Left kidney (tissue), 2 donors: ENCODE results near the gene CELSR2. TPM values are rescaled to one million over a fixed set of nuclear protein-coding genes. Genes with fewer than 3 reads are reported as not detected.

Experiments
- DNase-seq: peaks from one replicate; pipeline ENCODE4 v3.0.0-alpha.2; 2013
- polyA plus RNA-seq: library from polyadenylated mRNA; unstranded; fragments of 120-200 nt; gene quantifications from one replicate; pipeline ENCODE4 v1.2.1, GENCODE V29; 2013; ENCODE audit not compliant: insufficient read length

Gene CELSR2
- polyA plus RNA-seq, 1 donor = 31.8 TPM

DNA sequence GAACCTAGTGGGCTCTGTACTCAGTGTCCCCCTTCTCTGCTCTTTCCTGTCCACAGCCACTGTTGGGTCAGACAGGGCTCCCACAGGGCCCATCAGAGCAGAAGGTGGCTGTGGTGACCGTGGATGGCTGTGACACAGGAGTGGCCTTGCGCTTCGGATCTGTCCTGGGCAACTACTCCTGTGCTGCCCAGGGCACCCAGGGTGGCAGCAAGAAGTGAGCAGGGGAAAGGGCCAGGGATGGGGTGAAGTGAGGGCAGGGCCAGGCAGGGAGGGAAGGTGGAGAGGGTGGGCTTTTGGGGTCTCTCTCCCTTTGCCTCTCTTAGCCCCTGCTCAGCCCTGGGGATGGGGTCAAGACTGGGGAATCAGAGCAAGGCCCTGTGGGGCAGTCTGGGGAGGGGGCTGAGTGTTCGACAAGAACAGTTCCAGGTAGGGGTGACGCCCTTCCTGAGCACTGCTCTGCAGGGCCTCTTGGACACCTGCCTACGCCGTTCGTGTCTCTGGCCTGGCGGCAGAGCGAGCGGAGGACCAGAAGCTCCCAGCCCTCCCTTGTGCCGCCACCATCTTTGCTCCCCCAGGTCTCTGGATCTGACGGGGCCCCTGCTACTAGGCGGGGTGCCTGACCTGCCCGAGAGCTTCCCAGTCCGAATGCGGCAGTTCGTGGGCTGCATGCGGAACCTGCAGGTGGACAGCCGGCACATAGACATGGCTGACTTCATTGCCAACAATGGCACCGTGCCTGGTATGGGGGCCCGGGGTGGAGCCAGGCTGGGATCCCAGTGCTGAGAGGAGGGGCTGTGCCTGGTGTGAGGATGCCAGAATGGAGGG lies 13.1 kb downstream of the CELSR2 start:
- no peak for DNase-seq

GRCh38 chr1:109263234-109263596 lies 13.9 kb downstream of the CELSR2 start:
- DNase-seq = no peak

DNA sequence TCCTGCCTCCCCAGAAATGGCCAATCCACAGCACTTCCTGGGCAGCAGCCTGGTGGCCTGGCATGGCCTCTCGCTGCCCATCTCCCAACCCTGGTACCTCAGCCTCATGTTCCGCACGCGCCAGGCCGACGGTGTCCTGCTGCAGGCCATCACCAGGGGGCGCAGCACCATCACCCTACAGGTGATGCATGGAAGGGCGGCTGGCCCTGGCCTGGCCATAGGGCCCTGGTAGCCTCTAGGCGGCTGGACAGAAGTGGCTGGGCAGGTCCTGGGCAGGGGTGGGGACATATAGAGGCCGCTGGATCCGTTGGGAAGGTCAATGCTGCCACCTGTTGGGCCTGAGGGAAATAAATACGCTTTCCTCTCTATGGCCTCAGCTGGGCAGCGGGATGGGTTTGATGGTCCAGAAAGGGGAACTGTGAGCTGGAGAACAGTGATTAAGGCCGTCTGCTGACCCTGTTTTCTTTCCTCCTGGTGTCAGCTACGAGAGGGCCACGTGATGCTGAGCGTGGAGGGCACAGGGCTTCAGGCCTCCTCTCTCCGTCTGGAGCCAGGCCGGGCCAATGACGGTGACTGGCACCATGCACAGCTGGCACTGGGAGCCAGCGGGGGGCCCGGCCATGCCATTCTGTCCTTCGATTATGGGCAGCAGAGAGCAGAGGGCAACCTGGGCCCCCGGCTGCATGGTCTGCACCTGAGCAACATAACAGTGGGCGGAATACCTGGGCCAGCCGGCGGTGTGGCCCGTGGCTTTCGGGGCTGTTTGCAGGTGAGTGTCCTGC lies 14.4 kb downstream of the CELSR2 start:
- DNase-seq = peak; percentile 75

- DNase-seq = no peak
These were observed 15.0 kb downstream of the CELSR2 start for GRCh38 chr1:109264379-109264755.

DNA sequence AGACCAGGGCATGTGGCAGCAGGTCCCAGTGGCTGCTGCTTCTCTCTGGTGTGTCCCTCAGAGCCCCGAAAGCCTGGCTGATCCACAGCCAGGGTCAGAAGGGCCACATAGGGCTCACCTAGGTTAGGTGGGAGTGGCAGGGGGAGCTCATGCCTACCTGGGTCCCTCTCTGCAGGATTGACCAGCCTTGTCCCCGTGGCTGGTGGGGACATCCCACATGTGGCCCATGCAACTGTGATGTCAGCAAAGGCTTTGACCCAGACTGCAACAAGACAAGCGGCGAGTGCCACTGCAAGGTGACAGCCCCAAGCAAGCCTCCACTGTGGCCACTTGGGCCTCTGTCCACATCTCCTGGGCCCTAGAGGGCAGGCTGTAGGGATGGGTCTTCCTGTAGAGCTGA lies 15.7 kb downstream of the CELSR2 start:
- DNase-seq = no peak

DNA sequence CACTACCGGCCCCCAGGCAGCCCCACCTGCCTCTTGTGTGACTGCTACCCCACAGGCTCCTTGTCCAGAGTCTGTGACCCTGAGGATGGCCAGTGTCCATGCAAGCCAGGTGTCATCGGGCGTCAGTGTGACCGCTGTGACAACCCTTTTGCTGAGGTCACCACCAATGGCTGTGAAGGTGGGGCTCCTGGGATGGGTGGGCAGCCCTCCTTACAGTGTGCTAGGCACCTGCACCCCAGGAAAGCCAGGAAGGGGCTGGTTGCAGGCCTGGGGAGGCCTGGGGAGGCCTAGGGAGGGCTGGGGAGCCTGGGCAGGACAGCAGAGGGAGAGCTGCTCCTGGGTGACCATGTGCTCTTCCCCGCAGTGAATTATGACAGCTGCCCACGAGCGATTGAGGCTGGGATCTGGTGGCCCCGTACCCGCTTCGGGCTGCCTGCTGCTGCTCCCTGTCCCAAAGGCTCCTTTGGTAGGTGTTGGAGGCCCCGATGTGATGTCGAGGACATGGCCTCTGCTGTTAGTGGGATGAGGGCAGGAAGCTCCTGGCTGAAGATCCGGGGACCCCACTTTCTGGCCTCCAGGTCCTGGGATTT lies 16.5 kb downstream of the CELSR2 start:
- DNase-seq = no peak

GRCh38 chr1:109266965-109267364 lies 17.6 kb downstream of the CELSR2 start:
- no peak for DNase-seq

GRCh38 chr1:109267743-109268300 lies 18.5 kb downstream of the CELSR2 start:
- no peak for DNase-seq

DNA sequence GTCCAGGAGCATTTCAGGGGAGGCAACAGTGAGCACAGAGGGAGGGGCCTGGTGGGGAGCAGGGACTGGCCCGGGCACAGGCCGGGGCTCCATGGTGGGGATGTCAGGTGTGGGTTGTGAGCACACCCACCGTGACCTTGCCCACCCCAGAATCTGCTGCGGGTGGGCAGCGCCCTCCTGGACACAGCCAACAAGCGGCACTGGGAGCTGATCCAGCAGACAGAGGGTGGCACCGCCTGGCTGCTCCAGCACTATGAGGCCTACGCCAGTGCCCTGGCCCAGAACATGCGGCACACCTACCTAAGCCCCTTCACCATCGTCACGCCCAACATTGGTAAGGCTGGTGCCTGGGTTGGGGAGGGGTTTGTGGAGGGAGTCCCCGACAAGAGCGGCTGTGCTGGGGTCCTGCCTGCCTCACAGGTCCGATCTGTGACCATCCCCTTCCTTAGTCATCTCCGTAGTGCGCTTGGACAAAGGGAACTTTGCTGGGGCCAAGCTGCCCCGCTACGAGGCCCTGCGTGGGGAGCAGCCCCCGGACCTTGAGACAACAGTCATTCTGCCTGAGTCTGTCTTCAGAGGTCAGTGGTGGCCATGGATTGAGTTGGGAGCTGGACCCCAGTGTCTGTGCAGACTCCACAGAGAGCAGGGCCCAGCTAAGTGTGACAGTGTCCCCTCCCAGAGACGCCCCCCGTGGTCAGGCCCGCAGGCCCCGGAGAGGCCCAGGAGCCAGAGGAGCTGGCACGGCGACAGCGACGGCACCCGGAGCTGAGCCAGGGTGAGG lies 19.3 kb downstream of the CELSR2 start:
- no peak for DNase-seq

GRCh38 chr1:109269212-109269980 lies 20.1 kb downstream of the CELSR2 start:
- DNase-seq = no peak

GRCh38 chr1:109269981-109270622 lies 20.8 kb downstream of the CELSR2 start:
- DNase-seq = no peak

DNA sequence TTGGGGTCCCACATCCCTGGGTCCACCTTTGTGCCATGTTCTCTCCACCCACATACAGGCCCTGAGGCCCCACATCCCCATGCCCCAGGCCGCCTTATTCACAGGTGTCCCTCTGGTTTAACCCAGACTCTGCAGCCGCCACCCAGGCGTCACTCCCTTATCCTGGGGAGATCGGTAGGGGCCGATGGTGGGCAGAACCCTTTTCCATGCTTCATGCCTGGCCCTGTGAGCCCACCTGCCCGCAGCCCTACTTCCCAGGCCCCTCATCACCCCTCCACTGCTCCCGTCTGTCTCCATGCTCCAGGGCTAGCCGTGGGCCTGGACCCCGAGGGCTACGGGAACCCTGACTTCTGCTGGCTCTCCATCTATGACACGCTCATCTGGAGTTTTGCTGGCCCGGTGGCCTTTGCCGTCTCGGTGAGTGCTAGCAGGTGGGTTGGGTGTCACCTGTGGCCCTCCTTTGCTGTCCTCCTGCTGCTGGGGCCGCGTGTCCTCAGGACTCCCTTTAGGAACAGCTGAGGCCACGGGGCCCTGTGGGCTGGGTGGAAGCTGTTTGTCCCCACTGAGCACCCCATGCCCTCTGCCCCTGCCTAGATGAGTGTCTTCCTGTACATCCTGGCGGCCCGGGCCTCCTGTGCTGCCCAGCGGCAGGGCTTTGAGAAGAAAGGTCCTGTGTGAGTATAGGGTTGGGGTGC lies 21.4 kb downstream of the CELSR2 start:
- no peak for DNase-seq

DNA sequence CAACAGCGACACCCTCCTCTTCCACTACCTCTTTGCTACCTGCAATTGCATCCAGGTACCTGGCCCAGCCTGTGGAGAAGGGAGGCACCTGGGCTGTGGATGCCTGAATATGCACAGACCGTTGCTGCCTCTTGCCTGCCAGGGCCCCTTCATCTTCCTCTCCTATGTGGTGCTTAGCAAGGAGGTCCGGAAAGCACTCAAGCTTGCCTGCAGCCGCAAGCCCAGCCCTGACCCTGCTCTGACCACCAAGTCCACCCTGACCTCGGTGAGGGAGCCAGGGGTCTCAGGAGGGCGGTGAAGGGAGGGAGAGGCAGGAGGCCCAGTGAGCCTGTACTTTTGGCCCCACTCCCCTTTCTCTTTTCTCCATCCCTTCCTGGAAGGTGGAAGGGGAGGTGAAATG lies 22.1 kb downstream of the CELSR2 start:
- DNase-seq = no peak

DNA sequence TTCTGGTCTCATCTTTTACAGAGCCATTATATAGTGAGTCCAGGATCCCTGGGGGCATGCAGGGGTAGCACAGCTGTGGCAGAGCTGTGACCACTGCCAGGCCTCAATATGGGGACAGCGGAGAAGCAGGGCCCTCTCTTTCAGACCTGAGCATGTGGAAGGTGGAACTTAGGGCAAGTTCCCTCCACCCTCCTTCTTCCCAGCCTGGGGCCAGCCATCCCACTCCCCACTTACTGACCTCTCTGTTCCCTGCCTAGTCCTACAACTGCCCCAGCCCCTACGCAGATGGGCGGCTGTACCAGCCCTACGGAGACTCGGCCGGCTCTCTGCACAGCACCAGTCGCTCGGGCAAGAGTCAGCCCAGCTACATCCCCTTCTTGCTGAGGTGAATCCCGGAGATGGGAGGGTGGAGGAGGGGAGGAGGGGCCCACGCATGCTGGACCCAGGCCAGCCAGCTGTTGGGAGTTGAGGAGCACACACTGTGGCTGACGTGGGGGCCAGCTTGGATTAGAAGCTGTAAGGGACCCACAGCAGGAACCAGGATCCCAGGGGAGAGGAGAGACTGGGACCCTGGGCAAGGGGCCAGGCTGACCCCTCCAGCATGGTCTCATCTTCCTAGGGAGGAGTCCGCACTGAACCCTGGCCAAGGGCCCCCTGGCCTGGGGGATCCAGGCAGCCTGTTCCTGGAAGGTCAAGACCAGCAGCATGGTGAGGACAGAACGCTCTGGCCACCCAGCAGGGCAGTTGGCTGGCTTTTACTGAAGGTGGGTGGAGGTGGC lies 22.9 kb downstream of the CELSR2 start:
- DNase-seq = no peak

DNA sequence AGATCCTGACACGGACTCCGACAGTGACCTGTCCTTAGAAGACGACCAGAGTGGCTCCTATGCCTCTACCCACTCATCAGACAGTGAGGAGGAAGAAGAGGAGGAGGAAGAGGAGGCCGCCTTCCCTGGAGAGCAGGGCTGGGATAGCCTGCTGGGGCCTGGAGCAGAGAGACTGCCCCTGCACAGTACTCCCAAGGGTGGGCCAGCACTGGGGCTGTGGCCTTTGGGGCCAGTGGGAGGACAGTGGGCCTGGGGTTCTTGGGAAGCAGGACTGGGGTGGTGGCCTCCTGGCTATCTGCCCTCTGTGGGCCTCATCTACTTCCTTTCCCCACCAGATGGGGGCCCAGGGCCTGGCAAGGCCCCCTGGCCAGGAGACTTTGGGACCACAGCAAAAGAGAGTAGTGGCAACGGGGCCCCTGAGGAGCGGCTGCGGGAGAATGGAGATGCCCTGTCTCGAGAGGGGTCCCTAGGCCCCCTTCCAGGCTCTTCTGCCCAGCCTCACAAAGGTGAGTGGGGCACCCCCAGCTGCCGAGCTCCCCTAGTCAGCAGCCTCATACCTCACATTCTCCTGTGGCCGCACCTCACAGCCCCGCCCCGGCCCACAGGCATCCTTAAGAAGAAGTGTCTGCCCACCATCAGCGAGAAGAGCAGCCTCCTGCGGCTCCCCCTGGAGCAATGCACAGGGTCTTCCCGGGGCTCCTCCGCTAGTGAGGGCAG lies 23.6 kb downstream of the CELSR2 start:
- DNase-seq = no peak

DNA sequence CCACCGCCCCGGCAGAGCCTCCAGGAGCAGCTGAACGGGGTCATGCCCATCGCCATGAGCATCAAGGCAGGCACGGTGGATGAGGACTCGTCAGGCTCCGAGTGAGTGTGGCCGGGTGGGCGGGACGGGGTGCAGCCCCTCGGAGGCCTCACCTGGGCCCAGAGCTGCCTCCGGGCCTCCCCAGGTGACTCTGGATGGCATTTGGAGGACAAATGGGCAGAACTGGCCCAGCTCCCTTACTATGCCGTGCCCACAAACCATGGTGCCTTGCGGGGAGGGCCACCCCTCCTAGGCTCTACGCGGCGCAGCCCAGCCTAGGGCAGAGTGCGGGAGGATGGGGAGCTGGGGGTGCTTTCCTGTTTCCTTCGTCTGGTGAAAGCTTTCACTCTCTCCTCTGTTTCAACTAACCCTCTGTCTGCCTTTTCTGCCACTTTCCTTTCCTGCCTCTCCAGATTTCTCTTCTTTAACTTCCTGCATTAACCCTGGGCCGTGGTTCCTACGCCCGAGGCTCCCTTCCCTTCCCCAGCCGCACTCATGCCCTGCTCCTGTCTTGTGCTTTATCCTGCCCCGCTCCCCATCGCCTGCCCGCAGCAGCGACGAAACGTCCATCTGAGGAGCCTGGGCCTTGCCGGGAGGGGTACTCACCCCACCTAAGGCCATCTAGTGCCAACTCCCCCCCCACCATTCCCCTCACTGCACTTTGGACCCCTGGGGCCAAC lies 24.4 kb downstream of the CELSR2 start:
- DNase-seq = no peak

GRCh38 chr1:109274533-109275476 lies 25.5 kb downstream of the CELSR2 start:
- peak; percentile 68 for DNase-seq
